HepG2 (cell line): ENCODE results near the gene RPS6KA3. TPM values are rescaled to one million over a fixed set of nuclear protein-coding genes. Genes with fewer than 3 reads are reported as not detected.
A peak's percentile ranks its signal among the peaks of the same experiment; 100 is the strongest.

Experiments used
- CBX1 ChIP-seq: IDR thresholded peaks from one replicate; pipeline ENCODE4 v1.6.1; 2016; ENCODE audit warnings: antibody characterized with exemption, low read depth
- CCAR2 ChIP-seq: fragments of 200-400 bp; formaldehyde crosslinking; optimal IDR thresholded peaks from 2 replicates; pipeline ENCODE3; 2018; ENCODE audit warnings: low read depth, mild to moderate bottlenecking, low read length, moderate library complexity
- CEBPG ChIP-seq: IDR thresholded peaks from 2 replicates; pipeline ENCODE4 v1.6.1; 2016
- ELK4 ChIP-seq: sonication (generic); formaldehyde crosslinking; IDR thresholded peaks from 2 replicates; pipeline ENCODE4 v1.9.0; 2021; ENCODE audit warnings: missing genetic modification reagents, borderline replicate concordance
- FOXP4 ChIP-seq: sonication (generic); formaldehyde crosslinking; IDR thresholded peaks from 2 replicates; pipeline ENCODE4 v1.4.0; 2020; ENCODE audit warnings: missing genetic modification reagents
- GMEB2 ChIP-seq: IDR thresholded peaks from 2 replicates; pipeline ENCODE4 v1.6.1; 2016; ENCODE audit warnings: missing biosample characterization, missing genetic modification reagents, low read depth
- KAT8 ChIP-seq: IDR thresholded peaks from 2 replicates; pipeline ENCODE4 v1.6.1; 2016; ENCODE audit warnings: missing genetic modification reagents, missing compliant biosample characterization
- MED1 ChIP-seq: sonication (generic); formaldehyde crosslinking; IDR thresholded peaks from 2 replicates; pipeline ENCODE4 v1.4.0; 2020; ENCODE audit warnings: missing genetic modification reagents
- MIER2 ChIP-seq: IDR thresholded peaks from 2 replicates; pipeline ENCODE4 v1.6.1; 2016; ENCODE audit warnings: missing biosample characterization, missing genetic modification reagents
- RBAK ChIP-seq: sonication (generic); formaldehyde crosslinking; IDR thresholded peaks from 2 replicates; pipeline ENCODE4 v1.5.1; 2020; ENCODE audit warnings: mild to moderate bottlenecking, missing genetic modification reagents
- RCOR2 ChIP-seq: IDR thresholded peaks from 2 replicates; pipeline ENCODE4 v1.6.1; 2016; ENCODE audit warnings: missing biosample characterization, missing genetic modification reagents
- REXO4 ChIP-seq: sonication (generic); formaldehyde crosslinking; IDR thresholded peaks from 2 replicates; pipeline ENCODE4 v1.8.0; 2022; ENCODE audit warnings: missing genetic modification reagents, mild to moderate bottlenecking, borderline replicate concordance
- RNF219 ChIP-seq: sonication (generic); formaldehyde crosslinking; IDR thresholded peaks from 2 replicates; pipeline ENCODE4 v1.5.0; 2020; ENCODE audit warnings: mild to moderate bottlenecking, missing genetic modification reagents
- SP1 ChIP-seq, 2 experiments: fragments of 450-650 bp in 1 of 2; sonication (generic) in 1 of 2; formaldehyde crosslinking in 1 of 2; IDR thresholded peaks; 2 replicates each; pipeline versions ENCODE4 v1.4.0 to v1.6.1; 2016 to 2020; ENCODE audit warnings: missing genetic modification reagents in 1 of 2
- YEATS4 ChIP-seq: sonication (generic); formaldehyde crosslinking; IDR thresholded peaks from 2 replicates; pipeline ENCODE4 v1.4.0; 2020; ENCODE audit warnings: missing genetic modification reagents, borderline replicate concordance
- YY1 ChIP-seq: IDR thresholded peaks from 2 replicates; pipeline ENCODE4 v1.6.1; 2011; ENCODE audit warnings: low read length, low read depth, moderate library complexity, mild to moderate bottlenecking; ENCODE audit not compliant: insufficient read depth, insufficient replicate concordance
- ZC3H4 ChIP-seq: sonication (generic); formaldehyde crosslinking; IDR thresholded peaks from 2 replicates; pipeline ENCODE4 v1.4.0; 2020; ENCODE audit warnings: missing genetic modification reagents, borderline replicate concordance
- ZNF276 ChIP-seq: sonication (generic); formaldehyde crosslinking; IDR thresholded peaks from 2 replicates; pipeline ENCODE4 v1.4.0; 2020; ENCODE audit warnings: mild to moderate bottlenecking, low read depth, missing genetic modification reagents
- ZNF468 ChIP-seq: sonication (generic); formaldehyde crosslinking; IDR thresholded peaks from 2 replicates; pipeline ENCODE4 v1.8.0; 2022; ENCODE audit warnings: mild to moderate bottlenecking, moderate library complexity, missing genetic modification reagents
- ZNF737 ChIP-seq: sonication (generic); formaldehyde crosslinking; IDR thresholded peaks from 2 replicates; pipeline ENCODE4 v1.5.0; 2020; ENCODE audit warnings: missing genetic modification reagents, mild to moderate bottlenecking, borderline replicate concordance
- polyA plus RNA-seq, 8 experiments: library from polyadenylated mRNA; depleted of rRNA in 3 of 8; stranded (reverse) in 7 of 8; unstranded in 1 of 8; fragments of >200 nt; fragmentation: Illumina TruSeq in 4 of 8; extraction: Trizol in 4 of 8; gene quantifications; 2 replicates each; pipeline versions ENCODE4 v1.2.1 to v1.2.3, GENCODE V29; 2011 to 2016; ENCODE audit warnings: low read depth in 4 of 8, missing spikeins in 1 of 8, mixed read lengths in 1 of 8; ENCODE audit not compliant: insufficient read depth in 1 of 8
- total RNA-seq, 5 experiments: library from RNA; depleted of rRNA; stranded (reverse); fragments of >200 nt; fragmentation: Illumina TruSeq; extraction: Trizol; gene quantifications; 2 replicates each; pipeline ENCODE4 v1.2.3, GENCODE V29; 2016; ENCODE audit warnings: low read depth in 1 of 5

RPS6KA3 gene
- total and polyA plus RNA-seq, 2 of the 13 experiments (the other 11 are each of a cell fraction or from before 2014, with no cell fraction given): 314 to 357 TPM

GRCh38 chrX:20141281-20142220 lies 125.2 kb downstream of the RPS6KA3 start, which contains the start of gene EIF1AX (continued):
- no peak for TF ChIP-seq GMEB2 (CRISPR knock-in tag)
- no peak for TF ChIP-seq SP1 (IDR thresholded peaks at IDR 0.05)
- peak; percentile 35 for TF ChIP-seq SP1 (CRISPR knock-in tag; IDR thresholded peaks at IDR 0.05)
- TF ChIP-seq YEATS4: peak; percentile 35; the same call in 1 of the 2 replicates
- no peak for TF ChIP-seq RBAK (CRISPR knock-in tag)
- no peak for TF ChIP-seq CBX1
- TF ChIP-seq RNF219 (CRISPR knock-in tag): no peak
- TF ChIP-seq RCOR2 (CRISPR knock-in tag): no peak
- no peak for TF ChIP-seq ZC3H4 (CRISPR knock-in tag)
- TF ChIP-seq MIER2 (CRISPR knock-in tag): no peak
- TF ChIP-seq ZNF737 (CRISPR knock-in tag): no peak
- no peak; the same call in 1 of the 2 replicates for TF ChIP-seq CEBPG (CRISPR knock-in tag)
- TF ChIP-seq ZNF468 (CRISPR knock-in tag): no peak
- no peak for TF ChIP-seq ELK4 (CRISPR knock-in tag)
- TF ChIP-seq REXO4 (CRISPR knock-in tag): no peak
- TF ChIP-seq MED1 (CRISPR knock-in tag): no peak
- TF ChIP-seq FOXP4 (CRISPR knock-in tag): 0 out of 2 replicates have a peak, but pooled peaks have one; percentile 22
- no peak for TF ChIP-seq CCAR2
- TF ChIP-seq YY1: peak; percentile 85
- TF ChIP-seq KAT8: peak; percentile 36; the same call in 1 of the 2 replicates
- TF ChIP-seq ZNF276 (CRISPR knock-in tag): no peak
